ENCODE data around the gene VTI1A. TPM values are rescaled to one million over a fixed set of nuclear protein-coding genes. Genes with fewer than 3 reads are reported as not detected.

Gene VTI1A
- total and polyA plus RNA-seq, 4 donors, result 5.5 to 26.9 (median 13.1) TPM

DNA sequence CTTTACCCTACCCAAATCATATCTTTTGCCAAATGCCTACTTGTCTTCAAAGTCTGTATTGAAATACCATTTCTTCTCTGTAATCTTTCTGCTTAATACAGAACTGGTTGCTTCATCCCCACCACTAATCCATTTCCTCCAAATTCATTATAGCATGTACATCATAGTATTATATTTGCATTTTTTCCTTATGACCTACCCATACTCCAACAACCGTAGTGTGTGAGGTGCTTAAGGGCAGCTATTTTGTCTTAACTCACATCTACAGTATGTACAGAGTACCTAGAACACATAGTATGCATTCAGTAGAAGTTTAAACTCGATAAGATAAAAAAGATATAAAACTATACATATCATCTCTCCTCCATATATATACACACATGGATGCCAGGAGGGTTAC is 49.4 kb upstream of the VTI1A start:
- 97% methylated on average over 2 of the region's 2 CpGs for WGBS
- no peak for TF ChIP-seq RXRA (IDR thresholded peaks at IDR 0.05)
- TF ChIP-seq EGR1 (IDR thresholded peaks at IDR 0.05; ENCODE audit: low read depth in 2 of 2), result no peak
- TF ChIP-seq, protein P1, sequence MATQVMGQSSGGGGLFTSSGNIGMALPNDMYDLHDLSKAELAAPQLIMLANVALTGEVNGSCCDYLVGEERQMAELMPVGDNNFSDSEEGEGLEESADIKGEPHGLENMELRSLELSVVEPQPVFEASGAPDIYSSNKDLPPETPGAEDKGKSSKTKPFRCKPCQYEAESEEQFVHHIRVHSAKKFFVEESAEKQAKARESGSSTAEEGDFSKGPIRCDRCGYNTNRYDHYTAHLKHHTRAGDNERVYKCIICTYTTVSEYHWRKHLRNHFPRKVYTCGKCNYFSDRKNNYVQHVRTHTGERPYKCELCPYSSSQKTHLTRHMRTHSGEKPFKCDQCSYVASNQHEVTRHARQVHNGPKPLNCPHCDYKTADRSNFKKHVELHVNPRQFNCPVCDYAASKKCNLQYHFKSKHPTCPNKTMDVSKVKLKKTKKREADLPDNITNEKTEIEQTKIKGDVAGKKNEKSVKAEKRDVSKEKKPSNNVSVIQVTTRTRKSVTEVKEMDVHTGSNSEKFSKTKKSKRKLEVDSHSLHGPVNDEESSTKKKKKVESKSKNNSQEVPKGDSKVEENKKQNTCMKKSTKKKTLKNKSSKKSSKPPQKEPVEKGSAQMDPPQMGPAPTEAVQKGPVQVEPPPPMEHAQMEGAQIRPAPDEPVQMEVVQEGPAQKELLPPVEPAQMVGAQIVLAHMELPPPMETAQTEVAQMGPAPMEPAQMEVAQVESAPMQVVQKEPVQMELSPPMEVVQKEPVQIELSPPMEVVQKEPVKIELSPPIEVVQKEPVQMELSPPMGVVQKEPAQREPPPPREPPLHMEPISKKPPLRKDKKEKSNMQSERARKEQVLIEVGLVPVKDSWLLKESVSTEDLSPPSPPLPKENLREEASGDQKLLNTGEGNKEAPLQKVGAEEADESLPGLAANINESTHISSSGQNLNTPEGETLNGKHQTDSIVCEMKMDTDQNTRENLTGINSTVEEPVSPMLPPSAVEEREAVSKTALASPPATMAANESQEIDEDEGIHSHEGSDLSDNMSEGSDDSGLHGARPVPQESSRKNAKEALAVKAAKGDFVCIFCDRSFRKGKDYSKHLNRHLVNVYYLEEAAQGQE (IDR thresholded peaks at IDR 0.05), result no peak
- TF ChIP-seq FOXA1 (IDR thresholded peaks at IDR 0.05), result no peak
- TF ChIP-seq TAF1 (conservative IDR thresholded peaks at IDR 0.05), result no peak
- TF ChIP-seq GABPA (IDR thresholded peaks at IDR 0.05 in 1 of 2, conservative IDR thresholded peaks at IDR 0.05 in 1 of 2), result no peak
- TF ChIP-seq, protein P2, sequence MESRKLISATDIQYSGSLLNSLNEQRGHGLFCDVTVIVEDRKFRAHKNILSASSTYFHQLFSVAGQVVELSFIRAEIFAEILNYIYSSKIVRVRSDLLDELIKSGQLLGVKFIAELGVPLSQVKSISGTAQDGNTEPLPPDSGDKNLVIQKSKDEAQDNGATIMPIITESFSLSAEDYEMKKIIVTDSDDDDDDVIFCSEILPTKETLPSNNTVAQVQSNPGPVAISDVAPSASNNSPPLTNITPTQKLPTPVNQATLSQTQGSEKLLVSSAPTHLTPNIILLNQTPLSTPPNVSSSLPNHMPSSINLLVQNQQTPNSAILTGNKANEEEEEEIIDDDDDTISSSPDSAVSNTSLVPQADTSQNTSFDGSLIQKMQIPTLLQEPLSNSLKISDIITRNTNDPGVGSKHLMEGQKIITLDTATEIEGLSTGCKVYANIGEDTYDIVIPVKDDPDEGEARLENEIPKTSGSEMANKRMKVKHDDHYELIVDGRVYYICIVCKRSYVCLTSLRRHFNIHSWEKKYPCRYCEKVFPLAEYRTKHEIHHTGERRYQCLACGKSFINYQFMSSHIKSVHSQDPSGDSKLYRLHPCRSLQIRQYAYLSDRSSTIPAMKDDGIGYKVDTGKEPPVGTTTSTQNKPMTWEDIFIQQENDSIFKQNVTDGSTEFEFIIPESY (IDR thresholded peaks at IDR 0.05), result no peak
- TF ChIP-seq, protein P3, sequence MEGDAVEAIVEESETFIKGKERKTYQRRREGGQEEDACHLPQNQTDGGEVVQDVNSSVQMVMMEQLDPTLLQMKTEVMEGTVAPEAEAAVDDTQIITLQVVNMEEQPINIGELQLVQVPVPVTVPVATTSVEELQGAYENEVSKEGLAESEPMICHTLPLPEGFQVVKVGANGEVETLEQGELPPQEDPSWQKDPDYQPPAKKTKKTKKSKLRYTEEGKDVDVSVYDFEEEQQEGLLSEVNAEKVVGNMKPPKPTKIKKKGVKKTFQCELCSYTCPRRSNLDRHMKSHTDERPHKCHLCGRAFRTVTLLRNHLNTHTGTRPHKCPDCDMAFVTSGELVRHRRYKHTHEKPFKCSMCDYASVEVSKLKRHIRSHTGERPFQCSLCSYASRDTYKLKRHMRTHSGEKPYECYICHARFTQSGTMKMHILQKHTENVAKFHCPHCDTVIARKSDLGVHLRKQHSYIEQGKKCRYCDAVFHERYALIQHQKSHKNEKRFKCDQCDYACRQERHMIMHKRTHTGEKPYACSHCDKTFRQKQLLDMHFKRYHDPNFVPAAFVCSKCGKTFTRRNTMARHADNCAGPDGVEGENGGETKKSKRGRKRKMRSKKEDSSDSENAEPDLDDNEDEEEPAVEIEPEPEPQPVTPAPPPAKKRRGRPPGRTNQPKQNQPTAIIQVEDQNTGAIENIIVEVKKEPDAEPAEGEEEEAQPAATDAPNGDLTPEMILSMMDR (IDR thresholded peaks at IDR 0.05; ENCODE audit: low read depth, low read length, missing input control), result no peak
- TF ChIP-seq, protein P4, sequence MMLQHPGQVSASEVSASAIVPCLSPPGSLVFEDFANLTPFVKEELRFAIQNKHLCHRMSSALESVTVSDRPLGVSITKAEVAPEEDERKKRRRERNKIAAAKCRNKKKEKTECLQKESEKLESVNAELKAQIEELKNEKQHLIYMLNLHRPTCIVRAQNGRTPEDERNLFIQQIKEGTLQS (IDR thresholded peaks at IDR 0.05), result no peak
- TF ChIP-seq HNF4A (conservative IDR thresholded peaks at IDR 0.05), result no peak
- TF ChIP-seq RAD21 (IDR thresholded peaks at IDR 0.05), result no peak
- TF ChIP-seq FOXA2 (IDR thresholded peaks at IDR 0.05), result no peak
- TF ChIP-seq JUND (IDR thresholded peaks at IDR 0.05), result no peak
- no peak for TF ChIP-seq HNF4G (IDR thresholded peaks at IDR 0.05)
- no peak for TF ChIP-seq YY1 (IDR thresholded peaks at IDR 0.05)
- TF ChIP-seq, protein P5, sequence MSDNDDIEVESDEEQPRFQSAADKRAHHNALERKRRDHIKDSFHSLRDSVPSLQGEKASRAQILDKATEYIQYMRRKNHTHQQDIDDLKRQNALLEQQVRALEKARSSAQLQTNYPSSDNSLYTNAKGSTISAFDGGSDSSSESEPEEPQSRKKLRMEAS (IDR thresholded peaks at IDR 0.05), result no peak
- no peak for TF ChIP-seq NR2F2 (IDR thresholded peaks at IDR 0.05)
- no peak for TF ChIP-seq SP1 (IDR thresholded peaks at IDR 0.05)
- Histone ChIP-seq H3K9ac (ENCODE audit: low read depth in 1 of 2, low read length in 2 of 2) (no peak overlapping the region), H3K27ac (ENCODE audit: low read depth in 1 of 2, low read length in 2 of 2) (no peak overlapping the region), H3K36me3 (ENCODE audit: control insufficient read depth in 4 of 4, insufficient read depth in 3 of 4, low read depth in 1 of 4, low read length in 3 of 4) (peaks cover 3 to 38% (median 34%) of the 10 kb centered on the region in 4 donors), H3K27me3 (ENCODE audit: control insufficient read depth in 4 of 4, insufficient read depth in 4 of 4, low read length in 3 of 4) (no peaks in the 10 kb centered on the region), H3K9me3 (ENCODE audit: control insufficient read depth in 4 of 4, low read length in 3 of 4) (no peaks in the 10 kb centered on the region), H3K4me1 (ENCODE audit: control insufficient read depth in 4 of 4, insufficient read depth in 4 of 4, low read length in 3 of 4) (peaks cover 3 to 28% (median 26%) of the 10 kb centered on the region in 4 donors), H3K4me3 (ENCODE audit: low read depth in 1 of 3, low read length in 3 of 3) (no peak overlapping the region)
- no peak for DNase-seq (ENCODE audit: low spot score)

Data from liver (tissue), 9 donors.